Measurements from ENCODE around the gene SHANK2.
"Not testable (repeated sequence)": the region's sequence is repeated elsewhere in the genome, so short reads cannot be mapped to it uniquely, and the experiment has no call there.

The SHANK2 gene

DNA sequence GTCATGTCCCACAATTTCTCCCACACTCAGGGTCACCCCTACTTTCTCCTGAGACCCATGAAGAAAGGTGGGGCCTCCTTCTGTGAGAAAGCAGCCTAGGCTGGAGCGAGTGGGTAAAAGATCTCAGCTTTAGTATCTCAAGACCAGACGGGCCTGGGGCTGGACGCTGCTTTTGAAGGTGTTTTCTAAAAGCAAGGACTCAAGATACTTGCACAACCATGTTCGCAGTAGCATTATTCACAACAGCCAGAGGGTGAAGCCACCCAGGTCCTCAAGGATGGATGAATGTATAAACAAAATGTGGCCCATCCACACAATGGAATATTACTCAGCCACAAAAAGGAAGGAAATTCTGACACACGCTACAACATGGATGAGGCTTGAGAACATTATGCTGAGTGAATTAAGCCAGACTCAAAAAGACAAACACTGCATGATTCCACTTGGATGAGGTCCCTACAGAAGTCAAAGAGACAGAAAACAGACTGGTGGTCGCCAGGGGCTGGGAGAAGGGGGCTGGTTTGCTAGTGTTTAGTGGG is 10.6 kb downstream of the SHANK2 start:
- no peak for DNase-seq

DNA sequence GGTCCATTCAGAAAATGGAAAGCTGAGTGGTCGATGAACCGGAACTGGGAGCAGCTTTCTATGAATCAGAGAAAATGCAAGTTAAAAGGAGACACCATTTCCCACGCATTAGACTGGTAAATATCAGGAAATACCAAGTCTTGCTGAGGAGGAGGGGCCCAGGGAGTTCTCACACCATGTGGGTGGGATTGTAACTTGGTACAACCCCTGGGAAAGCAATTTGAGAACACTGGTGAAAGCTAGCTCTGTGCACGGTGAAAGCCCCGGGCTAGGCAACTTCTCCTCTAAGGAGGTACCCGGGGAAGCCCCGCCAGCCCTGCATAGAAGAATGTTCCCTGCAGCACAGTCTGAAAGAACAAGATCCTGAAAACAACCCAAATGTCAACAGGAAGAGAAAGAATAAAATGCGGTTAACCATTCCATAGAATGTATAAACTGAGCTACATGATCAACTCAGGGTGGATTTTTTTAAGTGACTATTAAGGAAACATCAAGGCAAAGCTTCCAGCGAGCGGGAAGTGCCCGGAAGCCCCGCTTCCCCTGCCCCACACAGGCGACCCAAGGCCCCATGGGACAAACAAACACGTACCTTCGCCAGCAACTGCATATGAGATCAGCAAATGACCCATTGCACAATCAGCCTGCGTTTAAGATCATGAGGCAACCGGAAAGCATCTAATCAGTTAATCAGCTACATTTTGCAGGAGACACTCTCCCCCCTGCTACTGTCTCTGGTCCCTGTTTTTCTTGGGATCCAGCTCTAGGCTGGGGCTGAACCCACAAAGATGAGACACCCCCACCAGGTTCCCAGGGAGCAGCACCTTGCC is 11.3 kb downstream of the SHANK2 start:
- DNase-seq, result no peak

DNA sequence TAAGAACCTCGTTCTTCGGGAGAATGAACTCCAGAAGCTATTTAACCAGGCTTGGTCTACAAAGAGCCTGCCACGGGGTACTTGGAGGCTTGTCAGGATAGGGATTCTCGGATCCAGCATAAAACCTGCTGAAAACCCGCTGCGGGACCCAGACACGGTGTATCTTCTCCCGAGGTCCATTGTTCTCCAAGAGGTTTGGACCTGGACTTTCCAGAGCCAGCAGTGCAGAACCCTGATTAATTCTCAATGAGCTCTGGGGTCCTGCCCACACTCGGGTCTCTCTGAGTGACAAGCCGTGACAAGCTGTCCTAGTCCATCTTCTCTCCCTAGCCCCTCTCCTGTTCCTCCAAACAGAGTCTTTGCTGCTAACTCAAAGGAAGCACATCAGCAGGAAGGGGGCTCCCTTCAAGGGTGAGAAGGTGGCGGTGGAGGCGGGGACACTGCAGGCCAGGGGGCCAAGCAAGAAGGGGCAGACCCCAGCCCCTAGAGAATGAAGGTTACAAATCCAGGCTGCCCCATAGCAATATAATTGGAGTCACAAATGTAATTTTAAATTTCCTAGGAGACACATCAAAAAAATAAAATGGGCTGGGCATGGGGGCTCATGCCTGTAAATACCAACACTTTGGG is 12.2 kb downstream of the SHANK2 start:
- DNase-seq, result no peak

DNA sequence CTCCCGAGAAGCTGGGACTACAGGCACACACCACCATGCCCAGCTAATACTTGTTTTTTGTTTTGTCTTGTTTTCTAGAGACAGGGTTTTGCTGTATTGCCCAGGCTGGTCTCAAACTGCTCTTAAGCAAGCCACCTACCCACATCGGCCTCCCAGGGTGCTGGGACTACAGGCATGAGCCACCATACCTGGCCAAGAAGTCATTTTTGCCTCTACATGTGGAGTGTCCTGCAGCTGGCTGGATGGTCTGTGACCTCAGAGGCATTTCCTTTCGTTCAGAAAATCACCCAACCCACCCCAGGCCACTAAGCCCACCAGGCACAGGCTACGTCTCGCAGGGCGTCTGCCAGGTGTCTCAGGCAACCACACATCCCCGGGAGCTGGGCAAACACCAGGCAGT is 12.8 kb downstream of the SHANK2 start:
- DNase-seq, result no peak

GRCh38 chr11:71238941-71239340 is 13.4 kb downstream of the SHANK2 start:
- DNase-seq, result no peak

GRCh38 chr11:71238285-71238875 is 14.0 kb downstream of the SHANK2 start:
- no peak for DNase-seq

DNA sequence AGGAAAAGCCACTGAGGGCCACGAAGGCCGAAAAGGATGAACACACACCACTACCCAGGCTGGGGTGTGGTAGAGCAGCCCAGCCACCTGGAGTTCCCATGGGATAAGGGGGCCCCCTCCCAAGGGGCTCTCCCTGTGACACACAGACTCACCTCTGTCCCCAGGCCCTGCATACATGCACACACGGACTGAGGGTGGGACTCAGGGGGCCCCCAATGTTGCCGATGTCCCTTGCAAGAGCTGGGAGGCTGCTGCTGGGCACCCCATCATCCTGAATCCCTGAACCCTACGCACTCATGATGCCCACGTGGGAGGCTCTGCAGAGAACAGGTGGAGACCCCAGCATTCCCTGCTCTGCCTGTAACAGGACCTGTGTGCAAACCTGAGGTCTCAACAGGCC is 14.5 kb downstream of the SHANK2 start:
- DNase-seq, result no peak

GRCh38 chr11:71236836-71237475 is 15.4 kb downstream of the SHANK2 start:
- DNase-seq, result no peak

DNA sequence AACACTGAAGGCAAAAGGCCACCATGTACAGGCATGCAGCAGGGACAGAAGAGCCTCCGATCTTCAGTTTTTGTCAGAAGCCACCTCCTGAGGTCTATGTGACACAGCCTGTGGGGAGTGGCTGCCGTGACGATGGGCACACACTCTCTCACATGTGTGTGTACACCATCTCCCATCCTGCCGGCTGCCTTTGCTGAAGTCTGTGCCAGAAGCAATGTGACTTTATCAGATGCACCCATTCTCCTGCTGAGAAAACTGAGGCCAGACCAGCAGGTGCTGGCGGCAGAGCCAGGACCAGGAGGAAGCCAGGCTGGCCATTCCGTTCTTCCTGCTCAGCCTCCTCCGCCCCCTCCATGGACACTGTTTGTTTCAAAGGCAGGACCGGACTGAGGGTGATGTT is 16.7 kb downstream of the SHANK2 start:
- DNase-seq, result no peak

DNA sequence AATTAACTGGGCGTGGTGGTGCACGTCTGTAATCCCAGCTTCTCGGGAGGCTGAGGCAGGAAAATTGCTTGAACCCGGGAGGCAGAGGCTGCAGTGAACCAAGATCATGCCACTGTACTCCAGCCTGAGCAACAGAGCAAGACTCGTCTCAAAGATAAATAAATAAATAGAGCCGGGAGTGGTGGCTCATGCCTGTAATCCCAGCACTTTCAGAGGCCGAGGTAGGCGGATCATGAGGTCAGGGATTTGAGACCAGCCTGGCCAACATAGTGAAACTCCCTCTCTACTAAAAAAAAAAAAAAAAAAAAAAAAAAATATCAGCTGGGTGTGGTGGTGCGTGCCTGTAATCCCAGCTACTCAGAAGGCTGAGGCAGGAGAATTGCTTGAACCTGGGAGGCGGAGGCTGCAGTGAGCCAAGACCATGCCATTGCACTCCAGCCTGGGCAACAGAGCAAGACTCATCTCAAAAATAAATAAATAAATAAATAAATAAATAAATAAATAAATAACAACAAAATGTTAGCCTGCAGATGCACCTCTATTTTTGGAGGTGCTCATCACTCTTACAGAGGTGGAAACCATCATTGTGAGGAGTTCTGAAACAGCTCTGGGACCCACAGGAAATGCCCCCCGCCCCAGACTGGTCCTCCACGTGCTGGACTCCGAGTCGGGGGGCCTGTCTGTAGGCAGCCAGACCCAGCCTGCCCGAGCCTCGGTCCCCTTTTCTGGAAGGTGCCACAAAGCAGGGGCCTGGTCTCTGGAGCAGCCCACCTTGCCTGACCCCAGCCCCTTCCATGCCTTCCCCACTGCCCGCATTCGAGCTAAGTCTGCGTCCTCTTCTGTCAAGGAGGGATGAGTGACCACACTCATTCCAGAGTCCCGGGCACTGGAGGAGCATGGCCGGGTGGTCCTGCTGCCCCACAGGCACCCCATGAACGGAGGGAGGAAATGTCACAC is 18.2 kb downstream of the SHANK2 start:
- DNase-seq, result not testable (repeated sequence)

- no peak for DNase-seq
Measured at GRCh38 chr11:71232364-71232763, 20.0 kb downstream of the SHANK2 start.

GRCh38 chr11:71228961-71229360 is 23.4 kb downstream of the SHANK2 start:
- no peak for DNase-seq

GRCh38 chr11:71227058-71227659 is 25.2 kb downstream of the SHANK2 start:
- no peak for DNase-seq

DNA sequence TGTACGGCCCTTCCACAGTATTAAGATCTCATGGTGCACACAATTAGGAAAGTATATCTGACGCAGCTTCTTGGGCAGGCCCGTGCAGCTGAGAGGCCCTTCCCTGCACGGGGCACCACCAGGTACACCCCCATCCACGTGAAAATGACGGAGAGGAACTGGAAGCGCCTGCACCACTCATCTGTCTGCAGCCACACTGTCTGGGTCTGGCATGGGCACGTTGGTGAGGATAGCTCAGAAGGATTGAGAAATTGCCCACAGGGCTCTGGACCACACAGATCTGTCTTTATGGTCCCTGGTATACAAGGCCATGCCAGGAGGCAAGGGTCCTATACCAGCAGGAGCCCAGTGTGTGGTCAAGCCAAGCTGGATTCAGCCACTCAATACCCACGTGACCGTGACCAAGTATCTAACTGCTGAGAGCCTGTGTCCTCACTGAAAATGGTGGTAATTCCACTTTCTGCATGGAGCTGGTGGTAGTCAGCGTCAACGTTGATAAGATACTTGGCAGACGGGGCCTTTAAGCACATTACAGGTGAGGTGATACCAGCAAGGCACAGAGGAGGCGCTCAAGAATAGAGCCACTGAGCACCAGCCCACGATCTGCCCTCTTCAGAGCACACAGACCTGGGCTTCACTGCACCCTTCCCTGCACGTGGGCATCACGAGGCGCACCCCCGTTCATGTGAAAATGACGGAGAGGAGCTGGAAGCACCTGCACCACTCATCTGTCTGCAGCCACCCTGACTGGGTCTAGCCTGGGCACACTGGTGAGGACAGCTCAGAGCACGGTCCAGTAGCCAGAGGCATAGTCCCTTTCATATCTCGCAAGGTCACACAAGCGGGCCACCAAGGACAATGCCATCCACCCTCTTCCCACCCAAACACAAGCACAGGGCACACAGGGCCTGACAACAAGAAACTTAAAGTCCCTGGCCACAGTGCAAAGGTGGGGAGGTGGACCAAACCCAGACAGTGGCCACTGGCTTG is 28.4 kb downstream of the SHANK2 start:
- no peak for DNase-seq

DNA sequence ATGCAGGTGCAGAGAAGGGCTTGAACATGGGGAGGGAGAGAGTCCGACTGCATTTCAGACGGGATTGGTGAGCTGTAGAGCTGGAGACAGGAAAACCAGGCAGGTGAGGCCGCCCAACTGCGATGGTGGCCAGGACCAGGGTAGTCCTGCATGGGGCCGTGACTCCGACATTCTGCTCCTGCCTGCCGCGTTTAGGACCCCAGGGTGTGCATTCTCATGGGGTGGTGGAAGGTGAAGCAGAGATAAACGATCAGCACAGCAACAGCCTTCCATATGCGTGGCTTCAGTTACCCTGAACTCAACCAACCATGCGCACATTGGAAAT is 29.3 kb downstream of the SHANK2 start:
- no peak for DNase-seq

- no peak for DNase-seq
Measured at GRCh38 chr11:71222318-71223080, 29.9 kb downstream of the SHANK2 start.

DNA sequence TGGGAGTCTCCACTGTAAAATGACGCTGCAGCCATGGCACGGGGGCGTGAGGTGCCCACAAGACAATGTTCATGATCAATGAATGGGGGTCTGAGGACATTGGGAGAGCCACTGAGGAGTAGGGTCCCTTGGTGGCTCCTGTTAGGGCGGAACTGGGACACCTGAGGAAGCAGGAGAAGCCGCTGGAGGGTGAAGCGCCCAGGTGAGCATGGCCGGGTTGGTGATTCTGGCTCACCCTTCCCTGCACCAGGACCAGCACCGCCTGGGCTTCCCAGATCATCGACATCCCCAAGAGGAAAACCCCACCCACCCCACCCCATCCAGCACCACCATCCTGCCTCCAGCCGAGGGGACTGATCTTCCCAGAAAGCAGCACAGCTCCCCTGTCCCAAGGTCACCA is 30.6 kb downstream of the SHANK2 start:
- DNase-seq, result no peak

DNA sequence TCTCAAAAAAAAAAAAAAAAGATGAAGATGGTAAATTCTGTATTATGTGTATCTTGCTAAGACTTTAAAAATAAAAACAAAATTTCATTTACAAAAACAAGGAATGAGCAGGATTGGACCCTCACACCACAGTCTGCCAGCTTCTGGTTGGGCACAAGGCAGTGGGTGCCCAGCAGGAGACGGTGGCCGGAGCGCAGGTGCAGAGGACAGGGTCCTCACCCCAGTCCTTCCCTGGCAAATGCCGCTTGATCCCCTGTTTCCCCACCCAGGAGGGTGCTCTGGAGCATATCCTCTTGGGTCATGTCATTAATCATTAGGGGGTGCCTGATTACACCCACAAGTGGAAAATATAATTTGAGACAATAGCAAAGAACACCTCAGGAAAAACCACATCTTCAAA is 31.2 kb downstream of the SHANK2 start:
- DNase-seq, result no peak

GRCh38 chr11:71218789-71219499 is 33.4 kb downstream of the SHANK2 start:
- no peak for DNase-seq

Measured in activated CD4-positive, alpha-beta T cell treated with anti-CD3 and anti-CD28 coated beads, Interleukin-2, amount 50 U/mL, for 16 hours (primary cell).